ENCODE measurements around the gene WASF3.

Gene WASF3, protein sequence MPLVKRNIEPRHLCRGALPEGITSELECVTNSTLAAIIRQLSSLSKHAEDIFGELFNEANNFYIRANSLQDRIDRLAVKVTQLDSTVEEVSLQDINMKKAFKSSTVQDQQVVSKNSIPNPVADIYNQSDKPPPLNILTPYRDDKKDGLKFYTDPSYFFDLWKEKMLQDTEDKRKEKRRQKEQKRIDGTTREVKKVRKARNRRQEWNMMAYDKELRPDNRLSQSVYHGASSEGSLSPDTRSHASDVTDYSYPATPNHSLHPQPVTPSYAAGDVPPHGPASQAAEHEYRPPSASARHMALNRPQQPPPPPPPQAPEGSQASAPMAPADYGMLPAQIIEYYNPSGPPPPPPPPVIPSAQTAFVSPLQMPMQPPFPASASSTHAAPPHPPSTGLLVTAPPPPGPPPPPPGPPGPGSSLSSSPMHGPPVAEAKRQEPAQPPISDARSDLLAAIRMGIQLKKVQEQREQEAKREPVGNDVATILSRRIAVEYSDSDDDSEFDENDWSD

DNA sequence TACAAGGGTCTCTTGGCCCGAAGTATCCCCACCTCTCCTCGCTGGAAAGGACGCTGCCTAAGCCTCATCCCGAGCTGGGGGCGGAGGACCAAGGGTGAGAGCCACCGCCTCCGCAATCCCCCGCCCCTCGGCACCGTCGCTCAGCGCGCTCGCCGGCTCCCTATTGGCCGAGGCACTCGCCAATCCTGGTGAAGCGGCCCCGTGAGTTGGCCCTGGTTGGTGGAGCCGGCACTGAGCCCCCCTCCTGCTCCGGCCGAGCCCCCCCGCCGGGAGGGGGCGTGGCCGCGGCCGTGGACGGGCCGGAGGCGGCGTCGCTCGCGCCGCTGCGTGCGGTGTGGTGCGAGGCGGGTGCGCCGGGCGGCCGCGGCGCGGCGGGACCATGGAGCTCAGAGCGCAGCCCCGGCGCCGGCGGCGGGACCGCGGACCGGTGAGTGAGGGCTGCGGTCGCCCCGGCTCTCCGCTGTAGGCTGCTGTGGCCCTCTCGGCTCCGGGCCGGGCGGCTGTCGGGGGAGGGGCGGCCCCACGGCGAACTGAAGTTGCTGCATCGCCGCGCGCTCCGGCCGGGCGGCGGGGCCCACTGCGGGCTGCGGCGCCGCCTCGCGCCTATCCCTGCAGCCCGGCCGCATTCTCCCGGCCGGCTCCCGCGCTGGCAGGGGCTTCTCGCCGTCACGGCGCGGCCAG lies at the start of gene WASF3:
Gene WASF3, plus strand, starts transcription at position 291 of the 681 bp plus-strand sequence. CDS start 84,588 bp downstream, outside the sequence.
- DNase-seq: peak; percentile 58

DNA sequence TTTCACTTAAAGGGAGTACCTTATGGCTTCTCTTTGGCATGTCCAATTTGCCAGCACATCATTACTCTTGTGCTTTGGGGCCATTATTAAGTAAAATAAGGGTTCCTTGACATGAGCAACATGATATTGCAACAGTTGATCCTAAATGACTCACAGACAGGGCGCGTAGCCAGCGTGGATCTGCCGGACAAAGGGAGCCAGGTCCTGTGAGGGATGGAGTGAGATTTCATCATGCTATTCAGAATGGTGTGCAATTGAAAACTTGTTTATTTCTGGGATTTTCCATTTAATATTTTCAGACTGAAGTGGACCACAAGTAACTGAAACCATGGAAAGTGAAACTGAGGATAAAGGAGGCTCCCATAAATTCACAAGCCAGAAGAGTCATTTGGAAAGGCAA lies 48.6 kb upstream of the WASF3 start:
- DNase-seq: no peak

DNA sequence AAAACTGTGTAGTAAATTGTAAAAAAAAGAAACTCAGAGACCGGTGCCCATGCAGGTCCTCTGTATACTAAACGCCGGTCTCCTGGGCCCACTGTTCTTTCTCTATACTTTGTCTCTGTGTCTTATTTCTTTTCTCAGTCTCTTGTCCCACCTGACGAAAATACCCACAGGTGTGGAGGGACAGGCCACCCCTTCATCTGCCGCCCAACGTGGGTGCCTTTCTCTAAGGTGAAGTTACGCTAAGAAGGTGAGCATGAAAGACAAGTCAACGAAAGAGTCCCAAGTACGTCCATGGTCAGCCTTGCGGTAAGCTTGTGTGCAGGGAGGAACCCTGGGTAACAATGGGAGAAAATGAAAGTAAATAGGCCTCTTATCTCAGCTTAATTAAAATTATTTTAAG lies 48.0 kb upstream of the WASF3 start:
- DNase-seq: no peak

DNA sequence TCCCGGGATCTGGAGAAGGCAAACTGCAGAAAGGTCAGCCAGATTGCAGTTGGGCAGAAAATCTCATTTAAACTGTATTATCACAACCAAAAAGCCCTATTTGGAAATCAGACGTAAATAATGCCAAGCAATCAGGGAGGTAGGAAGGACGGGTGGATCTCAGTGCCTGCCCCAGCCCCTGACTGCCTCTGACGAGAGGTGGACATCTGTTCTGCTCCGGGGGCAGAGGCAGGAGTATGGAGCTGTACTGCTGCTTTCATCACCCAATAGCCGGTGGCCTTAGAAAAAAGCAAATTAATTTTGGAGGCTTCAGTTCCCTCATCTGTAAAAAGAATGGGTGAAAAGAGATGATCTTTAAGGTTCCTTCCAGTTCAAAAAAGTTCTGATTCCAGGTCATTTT lies 43.6 kb upstream of the WASF3 start:
- no peak for DNase-seq

DNA sequence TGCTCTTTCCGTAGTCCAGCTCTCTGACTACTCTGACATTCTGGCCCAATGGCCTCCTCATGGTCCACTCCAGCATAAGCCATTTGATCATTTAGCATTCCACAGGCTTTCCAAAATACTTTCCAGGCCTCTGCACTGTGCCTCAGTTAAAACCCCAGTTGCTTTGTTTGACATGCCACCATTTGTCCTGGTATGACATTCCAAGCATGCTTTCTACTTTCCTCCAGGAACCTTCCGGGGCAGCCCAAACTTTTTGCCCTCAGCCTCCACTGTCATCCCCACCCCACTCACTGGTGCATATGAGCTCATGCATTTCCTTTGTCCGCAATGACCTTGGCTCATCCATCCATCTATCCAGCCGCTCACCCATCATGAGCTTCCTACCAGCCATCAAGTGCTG lies 41.8 kb upstream of the WASF3 start:
- no peak for DNase-seq

DNA sequence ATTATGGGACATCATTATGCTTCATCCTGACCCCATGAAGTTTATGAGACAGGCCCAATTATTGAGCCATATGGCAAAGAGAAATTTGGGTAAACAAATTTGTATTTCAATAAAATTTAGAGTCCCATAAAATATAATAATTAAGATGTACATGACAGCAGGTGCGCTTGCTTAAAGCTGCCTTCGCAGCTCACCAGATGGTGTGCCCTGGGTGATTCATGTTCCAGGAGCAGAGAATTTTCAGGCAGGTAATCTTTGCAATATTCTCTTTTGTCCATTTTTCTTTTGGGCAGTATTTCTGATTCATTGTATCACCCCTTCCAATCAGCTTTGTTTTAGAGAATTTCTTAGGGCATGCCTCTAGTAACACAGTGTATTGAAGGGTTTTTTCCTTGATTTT lies 39.5 kb upstream of the WASF3 start:
- no peak for DNase-seq

DNA sequence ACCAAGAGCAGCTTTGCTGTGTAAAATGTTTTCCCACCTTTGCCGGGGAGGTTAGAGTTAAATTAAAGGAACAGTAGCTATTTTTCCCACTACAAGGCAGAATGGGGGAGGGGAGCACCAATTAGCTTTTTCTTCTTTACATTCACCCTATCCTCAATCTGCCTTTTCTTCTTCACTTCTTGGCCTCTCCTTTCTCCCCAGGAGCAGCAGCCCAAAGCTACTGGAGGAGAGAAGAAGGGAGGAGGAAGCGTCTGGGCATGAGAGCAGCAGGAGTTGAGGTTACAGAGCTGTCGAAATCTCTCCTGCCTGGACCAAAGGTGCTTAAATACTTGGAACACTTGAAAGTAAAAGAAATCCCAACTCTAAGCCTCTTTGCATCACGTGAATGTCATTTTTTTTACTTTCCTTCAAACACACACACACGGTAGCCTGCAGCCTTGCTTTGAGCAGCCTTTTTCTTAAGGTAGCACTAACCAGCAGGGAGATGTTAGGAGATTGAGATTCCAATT lies 39.0 kb upstream of the WASF3 start:
- no peak for DNase-seq

DNA sequence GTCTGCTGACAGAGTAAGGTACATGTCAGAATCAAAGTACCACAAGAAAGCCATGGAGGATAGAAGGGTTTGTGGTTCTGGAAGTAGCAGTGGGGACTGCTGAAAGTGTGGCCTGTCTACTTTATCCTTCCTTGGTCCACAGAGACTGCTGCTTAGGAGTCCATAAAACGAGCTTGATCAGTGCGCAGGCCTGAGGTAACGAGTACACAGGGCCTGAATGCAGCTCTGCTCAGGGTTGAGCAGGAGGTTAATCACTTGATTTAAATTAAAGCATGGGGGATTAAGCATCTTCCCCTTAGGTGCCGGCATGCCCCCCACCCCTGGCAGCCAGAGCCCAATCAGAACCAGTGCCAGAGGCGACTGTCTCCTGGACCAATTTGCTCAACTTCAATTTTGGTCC lies 34.9 kb upstream of the WASF3 start:
- DNase-seq: no peak

DNA sequence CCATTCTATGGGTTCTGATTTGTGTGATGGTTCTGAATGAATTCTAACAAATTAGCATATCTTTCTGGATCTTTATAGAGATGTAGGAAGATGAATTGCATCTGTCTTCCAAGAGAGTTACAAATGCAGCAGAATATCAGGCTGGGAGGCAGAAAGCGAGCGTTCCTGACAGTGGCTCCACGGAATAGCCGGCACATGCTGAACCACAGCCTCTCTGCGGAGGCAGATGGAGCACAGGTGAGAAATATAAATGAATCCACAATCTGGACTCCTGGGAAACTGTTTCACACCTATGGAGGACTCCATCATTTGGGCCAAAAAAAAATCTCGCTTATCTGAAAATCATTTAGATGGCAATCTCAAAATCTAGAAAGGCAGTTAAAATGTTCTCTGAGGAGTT lies 34.5 kb upstream of the WASF3 start:
- DNase-seq: no peak

DNA sequence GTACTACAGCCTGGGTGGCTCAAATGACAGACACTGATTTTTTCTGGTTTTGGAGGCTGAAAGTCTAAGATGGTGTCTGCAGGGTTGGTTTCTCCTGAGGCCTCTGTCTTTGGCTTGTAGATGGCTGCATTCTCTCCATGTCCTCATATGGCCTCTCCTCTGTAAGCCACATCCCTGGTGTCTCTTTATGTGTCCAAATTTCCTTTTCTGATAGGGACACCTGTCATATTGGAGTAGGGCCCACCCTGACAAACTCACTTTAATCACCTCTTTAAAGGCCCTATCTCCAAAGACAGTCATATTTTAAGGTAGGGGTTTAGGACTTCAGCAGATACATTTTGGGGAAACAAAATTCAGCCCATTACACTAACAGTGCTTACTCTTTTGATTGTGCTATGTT lies 32.0 kb upstream of the WASF3 start:
- DNase-seq: no peak

DNA sequence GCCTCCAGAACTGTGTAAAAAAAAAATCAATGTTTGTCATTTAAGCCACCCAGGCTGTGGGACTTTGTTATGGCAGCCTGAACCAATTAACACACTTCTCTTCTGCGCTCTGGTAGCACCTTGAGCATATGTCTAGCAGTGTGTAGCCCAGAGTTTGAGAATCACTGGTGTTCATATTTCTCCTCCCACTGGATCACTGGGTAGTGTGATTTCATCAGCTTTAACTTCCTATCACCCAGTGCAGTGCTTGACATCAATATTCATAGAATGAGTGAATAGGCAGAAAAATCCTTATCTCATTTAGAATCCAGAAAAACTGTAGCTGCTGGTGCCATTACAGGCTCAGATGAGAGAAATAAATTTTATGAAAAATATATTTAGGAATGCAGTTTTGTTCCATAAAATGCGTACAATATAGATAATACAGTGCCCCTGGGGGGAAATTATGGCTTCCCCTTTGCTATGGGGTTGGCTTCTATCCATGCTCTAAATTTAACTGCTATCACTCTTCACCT lies 30.7 kb upstream of the WASF3 start:
- DNase-seq: no peak

DNA sequence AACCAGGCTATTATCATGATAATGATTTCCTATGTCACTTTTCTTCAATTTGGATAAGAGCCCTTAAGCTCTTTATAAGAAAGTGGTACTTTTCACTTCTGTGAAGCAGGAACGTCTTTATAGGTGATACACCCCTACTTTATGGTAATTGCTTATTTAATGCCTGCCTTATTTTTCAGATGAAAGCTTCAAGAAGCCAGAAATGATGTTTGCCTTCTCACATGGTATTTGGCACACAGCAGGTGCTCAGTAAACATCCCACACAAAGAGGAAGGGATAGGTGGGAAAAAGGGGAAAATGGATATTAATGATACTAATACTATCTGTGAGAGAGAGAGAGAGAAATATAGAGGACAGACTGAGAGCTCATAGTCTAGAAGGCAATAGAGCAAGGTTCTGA lies 29.0 kb upstream of the WASF3 start:
- no peak for DNase-seq

DNA sequence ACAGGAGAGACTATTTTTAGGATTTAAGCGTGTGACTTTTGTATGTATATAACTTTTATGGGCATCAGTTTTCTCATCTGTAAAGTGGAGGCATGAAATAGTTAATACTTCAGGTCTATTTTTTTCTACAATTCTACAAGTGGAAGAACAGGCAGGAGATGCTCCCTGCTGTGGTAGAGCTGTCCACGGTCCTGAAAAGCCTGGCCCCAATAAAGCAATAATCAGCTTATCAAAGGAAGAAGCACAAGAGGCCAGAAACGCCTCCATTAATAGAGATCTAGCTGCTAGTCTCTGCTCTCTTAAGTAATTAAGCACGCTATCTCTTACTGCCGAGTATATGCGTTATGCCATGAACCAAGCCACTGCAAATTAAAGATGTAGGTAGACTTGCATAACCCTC lies 28.0 kb upstream of the WASF3 start:
- no peak for DNase-seq

DNA sequence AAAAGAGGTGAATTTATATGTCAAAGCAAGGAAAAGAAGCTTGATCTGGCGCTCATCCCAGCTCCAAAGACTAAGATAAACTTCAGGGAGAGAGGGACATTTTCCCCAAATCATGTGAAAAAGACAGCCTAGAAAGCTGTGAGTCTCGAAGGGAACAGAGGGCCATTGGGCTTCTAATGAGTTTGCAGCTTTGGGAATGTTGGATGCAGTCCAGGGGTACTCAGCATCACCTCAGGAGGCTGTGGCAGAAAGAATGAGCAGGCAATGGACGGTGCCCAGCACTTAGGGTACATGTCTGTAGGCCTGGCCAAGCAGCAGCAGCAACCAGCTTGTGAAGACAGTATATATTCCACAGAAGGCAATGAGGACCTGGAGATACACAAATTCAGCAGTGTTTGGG lies 25.7 kb upstream of the WASF3 start:
- DNase-seq: no peak

DNA sequence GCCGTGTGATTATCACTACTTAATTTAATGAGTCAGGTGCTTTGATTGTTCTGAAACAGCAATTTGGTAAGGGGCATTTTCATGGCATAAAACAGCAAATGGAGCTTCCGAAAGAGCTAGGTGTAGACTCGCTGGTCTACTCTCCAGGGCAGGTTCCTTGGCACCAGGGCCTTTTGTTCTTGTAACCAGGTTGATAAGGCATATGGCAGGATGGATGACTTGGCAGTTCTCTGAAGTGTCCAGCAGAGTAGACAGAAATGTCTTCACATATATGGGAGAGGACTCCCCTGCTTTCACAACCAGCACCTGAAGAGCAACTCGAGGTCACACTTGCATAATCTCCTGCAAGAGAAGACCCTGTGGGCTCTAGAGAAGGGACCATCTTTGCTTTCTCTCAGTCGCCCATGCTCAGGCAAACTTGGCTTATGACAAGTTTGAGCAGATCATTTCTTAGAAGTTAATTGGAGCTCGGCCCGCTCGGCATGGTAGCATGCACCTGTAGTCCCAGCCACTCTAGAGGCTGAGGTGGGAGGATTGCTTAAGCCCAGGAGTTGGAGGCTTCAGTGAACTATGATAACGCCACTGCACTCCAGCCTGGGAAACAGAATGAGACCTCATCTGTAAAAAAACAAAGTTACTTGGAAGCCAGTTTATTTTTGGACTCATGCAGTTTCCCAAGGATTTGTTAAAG lies 23.3 kb upstream of the WASF3 start:
- no peak for DNase-seq

DNA sequence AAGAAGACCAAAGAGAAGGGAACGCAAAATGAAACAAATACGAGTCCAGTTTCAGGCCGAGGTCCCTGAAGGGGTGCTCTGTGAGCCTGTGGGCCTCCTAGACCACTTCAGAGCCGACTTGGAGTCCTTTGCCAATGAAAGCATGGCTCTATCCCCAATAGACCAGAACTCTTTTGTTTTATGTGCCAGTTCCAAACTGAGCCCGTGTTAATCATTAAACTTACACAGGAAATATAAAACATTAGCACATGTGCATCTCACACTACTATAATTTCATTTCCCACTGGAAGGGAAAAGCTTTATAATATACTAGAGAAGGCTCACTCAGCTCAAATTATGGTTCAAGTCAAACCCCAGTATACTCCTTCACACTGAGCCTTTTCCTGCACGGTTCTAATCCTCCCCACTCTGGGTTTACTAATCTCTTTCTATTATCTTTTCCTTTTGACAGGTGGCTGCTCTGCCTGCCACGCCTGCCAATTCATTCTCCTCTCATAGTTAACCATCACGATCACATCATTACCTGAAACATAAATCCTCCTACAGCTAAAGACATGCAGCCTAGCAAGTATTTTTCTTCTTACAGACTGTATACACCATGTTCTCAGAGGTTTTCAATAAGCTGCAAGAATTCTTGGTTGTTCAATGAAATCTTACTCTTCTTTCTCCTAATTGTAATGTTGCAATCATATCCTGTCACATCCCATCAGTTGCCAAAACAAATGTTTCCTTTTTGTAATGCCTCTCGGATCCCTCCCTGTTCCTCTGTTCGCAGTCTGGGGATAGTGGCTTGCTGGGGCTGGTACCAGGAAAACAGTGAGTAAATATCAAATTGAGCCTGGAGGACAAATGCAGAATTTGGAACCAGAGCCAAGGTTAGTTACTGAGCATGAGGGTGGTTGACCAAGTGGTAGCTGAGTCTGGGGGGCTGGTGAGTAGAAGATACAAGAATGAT lies 18.8 kb upstream of the WASF3 start:
- no peak for DNase-seq

DNA sequence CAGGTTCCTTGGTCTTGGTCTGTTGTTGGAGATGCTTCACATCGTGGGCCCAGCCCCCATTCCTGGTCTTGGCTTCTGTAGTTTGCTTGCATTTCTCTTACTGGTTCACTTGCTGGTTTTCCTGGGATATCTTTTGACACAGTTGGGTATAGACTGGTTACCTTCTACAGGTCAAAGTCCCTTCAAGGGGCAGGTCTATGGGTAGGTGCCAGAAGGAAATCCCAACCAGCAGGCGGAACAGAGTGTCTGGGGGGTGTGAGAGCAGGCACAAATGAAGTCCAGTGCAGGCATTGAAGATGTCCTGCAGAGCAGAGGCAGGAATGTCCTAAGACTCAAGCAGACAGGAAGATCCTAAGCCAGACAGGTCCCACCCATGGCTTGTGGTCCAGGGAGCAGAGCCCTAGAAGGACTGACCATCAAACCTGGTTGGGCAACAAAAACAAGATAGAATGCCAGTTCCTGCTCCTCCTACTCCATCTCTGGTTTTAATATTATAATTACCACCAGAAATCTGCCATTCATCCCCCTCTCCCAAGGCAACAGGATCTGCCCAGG lies 17.7 kb upstream of the WASF3 start:
- no peak for DNase-seq

DNA sequence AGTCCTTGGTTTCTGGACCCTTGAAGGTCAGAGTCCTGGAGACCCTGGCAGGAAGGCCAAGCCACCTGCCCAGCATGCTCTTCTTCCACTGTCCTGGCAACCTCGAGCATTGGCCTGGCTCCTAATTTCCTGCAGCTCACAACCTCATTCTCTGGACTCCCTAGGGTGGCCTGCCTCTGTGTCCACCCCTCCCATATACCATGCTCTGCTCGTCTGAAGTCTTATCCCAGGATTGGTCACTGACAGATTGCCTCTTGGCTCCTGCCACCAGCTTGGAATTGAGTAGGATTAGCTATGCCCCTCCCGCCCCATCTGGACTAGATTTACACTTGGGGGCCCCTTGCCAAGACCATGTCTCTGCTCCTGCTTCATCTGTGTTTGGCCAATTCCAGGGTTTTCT lies 17.1 kb upstream of the WASF3 start:
- DNase-seq: no peak

DNA sequence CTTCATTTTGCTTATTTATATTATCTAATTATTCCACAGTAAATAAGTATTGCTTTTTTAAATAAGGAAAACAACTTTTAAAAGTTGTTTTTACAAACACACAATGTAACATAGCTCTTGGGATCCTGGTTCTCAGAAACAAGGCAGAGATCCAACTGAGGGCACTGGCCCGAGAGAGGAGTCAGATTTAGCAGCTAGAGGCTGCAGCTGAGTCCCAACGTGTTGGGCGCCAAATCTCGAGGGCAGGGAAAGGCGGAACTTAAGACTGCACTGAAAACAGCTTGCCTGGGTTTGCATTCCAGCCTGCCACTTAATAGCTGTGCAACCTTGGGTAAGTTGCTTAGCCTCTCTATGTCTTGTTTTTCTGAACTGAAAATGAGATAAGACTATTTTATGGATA lies 16.4 kb upstream of the WASF3 start:
- DNase-seq: no peak

DNA sequence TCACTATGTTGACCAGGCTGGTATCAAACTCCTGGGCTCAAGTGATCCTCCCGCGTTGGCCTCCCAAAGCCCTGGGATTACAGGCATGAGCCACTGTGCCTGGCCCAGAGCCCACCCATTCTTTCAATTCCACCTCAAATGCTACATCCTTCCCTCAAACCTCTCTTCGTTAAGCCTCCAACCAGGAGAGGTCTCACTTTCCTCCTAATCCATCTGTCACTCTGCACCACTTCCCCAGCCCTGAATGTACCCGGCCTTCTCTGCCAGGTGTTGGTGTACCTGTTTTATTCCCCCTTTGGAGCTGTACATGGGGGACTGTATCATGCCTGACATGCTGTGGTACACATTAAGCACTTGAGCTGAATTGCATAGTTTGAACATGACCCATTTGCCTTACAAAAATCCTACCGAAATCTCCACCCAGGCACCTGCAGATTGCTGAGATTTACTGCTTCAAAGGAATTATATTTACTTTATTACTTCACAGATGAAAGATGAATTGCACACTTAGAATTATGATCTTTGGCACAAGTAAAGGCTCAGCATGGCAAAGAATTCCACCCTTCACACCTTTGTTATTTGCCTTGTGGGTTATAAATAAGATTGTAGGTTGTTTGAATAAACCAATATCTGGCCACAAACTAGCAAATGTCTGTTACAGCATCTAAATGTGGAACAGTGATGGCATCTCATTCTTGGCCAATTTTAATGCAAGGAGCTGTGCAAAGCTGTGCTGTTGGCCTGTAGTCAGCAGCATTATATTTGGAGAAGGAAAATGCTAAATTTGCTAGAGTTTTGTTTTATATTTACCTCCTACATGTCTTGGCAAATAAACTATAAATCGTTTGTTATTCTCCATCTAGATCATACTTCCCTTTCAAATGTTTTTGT lies 15.6 kb upstream of the WASF3 start:
- DNase-seq: no peak

DNA sequence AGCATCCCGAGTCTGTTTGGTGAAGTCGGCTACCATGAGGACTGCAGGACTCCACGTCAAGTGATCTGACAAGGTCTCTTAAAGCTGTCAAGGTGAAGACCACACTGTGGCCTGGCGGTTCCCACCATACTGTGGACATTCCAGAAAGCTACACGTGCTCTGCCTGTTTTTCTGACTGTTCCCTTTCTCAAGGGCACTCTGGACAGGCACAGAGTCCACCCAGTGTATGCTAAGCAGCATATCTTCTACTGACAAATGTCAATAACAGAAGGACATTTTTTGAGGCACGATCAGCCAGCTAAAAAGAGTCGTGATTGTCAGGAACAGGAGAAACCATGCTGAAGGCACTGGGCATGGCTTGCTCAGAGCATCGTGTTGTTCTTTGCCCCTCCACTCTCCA lies 12.8 kb upstream of the WASF3 start:
- no peak for DNase-seq
